Stimulated activated CD4-positive, alpha-beta T cell treated with anti-CD3 and anti-CD28 coated beads, Interleukin-12 subunit alpha, Interleukin-12 subunit beta, amount 100 ng/mL, for 4 hours (primary cell): Measurements from ENCODE around the gene SERPINA3.
"Not testable (repeated sequence)": the region's sequence is repeated elsewhere in the genome, so short reads cannot be mapped to it uniquely, and the experiment has no call there.

Experiments
- DNase-seq: peaks from one replicate; pipeline ENCODE4 v3.0.0-alpha.2; 2020

The SERPINA3 gene

DNA sequence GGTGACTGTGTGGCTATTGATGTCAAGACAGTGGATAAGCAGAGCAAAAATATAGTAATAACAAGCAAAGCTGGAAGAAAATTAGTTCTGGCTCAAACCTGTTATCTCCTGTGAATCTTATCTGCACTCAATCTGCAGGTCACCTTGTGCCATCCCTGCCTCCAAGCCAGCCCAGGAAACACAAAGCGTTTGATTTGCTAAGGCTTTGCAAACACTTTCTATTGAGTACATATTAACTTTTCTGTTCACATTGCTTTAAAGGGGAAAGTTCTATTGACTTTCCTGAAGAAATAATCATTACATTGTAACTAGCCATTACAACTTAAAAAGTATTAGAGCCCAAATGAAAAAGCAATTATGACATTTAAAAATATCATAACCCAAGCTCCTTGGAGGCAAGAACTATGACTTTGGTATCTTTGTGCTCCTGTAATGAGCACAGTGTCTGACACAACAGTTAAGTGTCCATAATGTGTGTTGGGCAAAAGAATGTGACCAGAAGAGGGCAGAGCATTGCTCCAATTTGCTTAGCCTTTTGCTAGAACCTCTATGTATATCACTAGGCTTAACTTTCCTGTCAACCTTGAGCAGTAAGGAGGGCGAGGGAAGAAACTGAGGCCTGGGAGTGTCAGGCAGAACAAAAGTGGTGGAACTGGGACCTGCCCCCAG, 24.7 kb downstream of the SERPINA3 start:
- DNase-seq = no peak

DNA sequence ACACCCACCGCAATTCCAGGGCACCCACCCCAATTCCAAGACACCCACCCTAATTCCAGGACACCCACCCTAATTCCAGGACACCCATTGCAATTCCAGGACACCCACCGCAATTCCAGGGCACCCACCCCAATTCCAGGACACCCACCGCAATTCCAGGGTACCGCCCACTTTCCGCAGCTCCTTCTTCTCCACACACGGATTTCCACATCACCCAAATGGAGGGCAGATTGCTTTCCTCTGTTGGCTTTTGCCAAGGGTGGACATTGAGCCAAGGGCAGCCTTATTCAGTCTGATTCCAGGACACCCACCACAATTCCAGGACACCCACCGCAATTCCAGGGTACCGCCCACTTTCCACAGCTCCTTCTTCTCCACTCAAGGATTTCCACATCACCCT, 25.6 kb downstream of the SERPINA3 start:
- DNase-seq = not testable (repeated sequence)

DNA sequence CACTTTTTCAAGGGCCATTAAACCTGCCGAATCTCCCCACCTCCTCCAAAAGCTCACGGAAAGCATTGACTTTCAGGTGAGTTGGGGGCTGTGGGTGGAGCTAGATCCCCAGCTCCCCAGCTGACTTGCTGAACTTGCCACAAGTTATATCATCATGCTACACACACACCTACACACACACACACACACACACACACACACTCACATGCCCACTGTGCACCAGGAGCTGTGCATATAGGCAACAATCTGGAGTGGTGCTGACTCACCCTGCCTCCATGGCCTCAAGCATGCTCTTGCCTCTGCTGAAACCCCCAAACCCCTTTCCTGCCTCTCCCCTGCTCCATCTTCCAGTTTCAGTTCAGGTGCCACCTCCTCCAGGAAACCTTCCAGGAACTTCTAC, 26.1 kb downstream of the SERPINA3 start:
- DNase-seq = no peak

DNA sequence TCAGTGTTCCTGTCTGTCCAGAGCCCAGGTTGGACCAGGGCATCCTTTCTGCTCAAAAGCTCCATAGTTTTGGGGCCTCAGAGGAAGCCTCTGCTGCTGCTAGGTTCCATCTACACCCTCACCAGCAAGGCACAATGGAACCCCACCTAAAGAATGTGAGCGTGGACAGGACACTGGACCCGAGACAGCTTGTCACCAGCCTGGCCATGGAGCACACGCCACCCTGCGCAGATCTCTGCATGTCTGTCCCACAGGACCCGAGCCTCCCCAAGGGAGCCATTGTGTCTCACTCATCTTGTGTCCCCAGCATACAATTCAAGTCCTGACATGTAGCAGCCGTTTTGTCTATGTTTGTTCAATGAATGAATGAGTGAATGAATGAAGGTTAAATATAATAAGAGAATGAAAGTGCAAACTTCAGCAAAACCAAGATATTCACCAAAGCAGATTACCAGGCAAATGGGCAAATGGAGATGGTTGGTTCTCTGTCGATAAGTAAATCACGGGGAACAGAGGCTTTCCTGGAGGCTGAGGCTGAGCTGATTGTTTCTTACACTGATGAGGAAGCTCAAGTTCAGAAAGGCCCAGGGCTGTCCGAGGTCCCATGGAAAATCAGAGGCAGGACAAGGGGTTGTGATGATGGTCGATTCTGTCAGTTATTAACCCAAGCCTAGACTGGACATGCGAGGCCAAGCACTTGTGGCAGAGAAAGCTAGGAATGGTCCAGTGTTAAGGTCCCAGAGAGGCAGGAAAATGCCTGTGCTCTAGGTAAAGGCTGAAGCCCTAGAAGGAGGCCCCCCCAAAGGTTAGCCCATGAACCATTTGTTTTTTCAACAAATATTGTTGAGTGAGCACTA, 27.0 kb downstream of the SERPINA3 start:
- no peak for DNase-seq

DNA sequence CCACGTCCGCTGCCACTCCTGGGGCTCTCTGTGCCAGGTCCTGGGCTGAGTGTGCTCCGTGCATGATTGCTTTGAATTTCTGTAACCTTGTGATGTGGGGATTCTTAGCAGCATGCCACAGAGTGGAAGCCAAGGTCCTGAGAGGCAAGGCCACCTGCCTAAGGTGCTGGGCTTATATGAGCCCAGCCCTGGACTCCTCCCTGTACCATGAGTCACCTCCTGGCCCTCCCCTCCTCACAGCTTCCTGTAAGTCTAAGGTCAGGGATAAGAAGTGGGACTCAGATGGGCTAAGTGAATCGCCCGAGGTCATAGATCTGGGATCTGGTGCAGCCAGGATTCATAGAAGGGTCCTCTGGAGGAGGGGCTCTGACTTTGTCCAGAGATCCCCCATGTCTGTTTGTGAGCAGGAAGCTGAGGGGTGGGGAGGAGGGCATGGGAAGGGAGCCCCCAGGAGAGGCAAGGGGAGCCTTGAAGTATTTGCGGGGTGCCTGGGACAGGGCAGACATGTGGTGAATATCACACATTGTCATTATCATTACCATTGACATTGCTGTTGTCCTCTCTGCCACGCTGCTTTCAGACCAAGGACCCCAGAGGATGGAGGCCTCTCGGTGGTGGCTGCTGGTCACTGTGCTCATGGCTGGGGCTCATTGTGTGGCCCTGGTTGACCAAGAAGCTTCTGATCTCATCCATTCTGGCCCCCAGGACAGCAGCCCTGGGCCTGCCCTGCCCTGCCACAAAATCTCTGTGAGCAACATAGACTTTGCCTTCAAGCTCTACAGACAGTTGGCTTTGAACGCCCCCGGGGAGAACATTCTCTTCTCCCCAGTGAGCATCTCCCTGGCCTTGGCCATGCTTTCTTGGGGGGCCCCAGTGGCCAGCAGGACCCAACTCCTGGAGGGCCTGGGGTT, 28.8 kb downstream of the SERPINA3 start:
- no peak for DNase-seq

DNA sequence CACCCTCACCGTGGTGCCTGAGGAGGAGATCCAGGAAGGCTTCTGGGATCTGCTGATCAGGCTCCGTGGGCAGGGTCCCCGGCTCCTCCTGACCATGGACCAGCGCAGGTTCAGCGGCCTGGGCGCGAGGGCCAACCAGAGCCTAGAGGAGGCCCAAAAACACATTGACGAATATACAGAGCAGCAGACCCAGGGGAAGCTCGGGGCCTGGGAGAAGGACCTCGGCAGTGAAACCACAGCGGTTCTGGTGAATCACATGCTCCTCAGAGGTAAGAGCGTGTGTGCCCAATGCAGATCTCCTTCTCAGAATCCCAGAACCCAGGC, 29.4 kb downstream of the SERPINA3 start:
- no peak for DNase-seq

DNA sequence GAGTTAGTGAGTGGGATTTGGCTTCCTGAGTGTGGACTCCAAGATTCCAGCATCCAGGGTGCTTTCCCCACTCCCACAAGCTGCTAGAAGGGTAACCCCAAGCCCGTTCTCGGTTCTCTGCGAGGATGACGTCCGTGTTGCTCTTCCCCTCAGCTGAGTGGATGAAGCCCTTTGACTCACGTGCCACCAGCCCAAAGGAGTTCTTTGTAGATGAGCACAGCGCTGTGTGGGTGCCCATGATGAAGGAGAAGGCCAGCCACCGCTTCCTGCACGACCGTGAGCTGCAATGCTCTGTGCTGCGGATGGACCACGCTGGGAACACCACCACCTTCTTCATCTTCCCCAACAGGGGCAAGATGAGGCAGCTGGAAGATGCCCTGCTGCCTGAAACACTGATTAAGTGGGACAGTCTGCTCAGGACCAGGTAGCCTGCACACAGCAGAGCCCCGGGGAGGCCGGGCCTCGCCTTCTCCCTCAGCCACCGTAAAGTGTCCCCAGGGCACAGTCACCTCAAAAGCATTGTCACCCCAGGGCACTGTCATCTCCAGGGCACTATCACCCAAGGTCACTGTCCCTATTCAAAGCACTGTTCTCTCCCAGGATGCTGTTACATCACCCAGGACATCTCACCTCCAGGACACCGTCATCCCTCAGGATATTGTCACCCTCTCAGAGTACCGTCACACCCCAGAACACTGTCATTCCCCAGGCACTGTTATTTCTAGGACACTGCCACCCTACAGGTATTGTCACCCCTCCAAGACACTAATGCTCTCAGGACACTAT, 31.3 kb downstream of the SERPINA3 start:
- no peak for DNase-seq

DNA sequence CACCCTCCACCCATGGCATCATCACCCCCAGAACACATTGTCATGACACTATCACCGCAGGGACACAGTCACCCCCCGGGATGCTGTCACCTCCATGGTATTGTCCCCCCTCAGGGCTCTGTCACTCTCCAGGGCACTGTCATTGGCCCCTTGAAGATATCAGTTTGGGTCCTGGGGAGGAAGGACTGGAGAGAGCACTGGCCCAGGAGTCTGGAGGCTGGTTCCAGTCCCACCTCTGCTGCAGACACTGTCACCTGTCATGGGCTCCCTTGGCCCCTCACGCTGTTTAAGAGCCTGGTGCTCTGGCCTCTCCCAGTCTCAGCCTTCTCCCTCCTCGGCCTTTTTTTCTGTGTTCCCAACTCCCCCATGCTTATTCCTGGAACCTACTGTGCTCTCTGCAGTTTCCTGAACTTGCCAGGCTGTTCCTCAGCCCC, 31.9 kb downstream of the SERPINA3 start:
- DNase-seq = no peak

DNA sequence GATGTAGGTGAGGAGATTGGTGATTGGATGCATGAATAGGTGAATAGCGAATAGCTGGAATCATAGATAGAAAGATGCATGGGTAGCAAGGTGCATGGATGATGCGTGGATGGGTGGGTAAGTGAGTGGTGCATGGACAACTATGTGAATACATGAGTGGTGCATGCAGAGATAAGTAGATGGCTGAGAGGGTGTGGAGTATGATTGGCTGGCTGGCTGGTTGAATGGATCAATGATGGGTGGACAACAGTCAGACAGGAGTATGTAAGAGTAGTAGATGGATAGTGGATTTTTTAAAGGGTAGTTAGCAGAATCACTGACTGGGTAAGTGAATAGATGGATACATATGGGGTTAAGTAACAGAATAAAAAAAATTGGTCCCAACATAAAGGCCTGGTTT, 33.9 kb downstream of the SERPINA3 start:
- DNase-seq = no peak

DNA sequence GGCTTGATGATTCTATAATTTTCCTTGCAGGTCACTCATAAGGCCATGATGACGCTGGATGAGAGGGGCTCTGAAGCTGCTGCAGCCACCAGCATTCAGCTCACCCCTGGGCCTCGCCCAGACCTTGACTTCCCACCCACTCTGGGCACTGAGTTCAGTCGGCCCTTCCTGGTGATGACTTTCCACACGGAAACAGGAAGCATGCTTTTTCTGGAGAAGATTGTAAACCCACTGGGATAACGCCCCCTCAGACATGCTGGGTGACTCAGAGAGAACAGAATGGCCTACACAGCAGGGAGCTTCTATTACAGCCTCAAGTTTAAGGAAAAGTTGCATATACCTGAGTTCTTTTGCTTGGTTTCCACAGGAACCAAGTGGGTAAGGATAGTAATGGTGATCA, 34.3 kb downstream of the SERPINA3 start:
- DNase-seq = no peak

DNA sequence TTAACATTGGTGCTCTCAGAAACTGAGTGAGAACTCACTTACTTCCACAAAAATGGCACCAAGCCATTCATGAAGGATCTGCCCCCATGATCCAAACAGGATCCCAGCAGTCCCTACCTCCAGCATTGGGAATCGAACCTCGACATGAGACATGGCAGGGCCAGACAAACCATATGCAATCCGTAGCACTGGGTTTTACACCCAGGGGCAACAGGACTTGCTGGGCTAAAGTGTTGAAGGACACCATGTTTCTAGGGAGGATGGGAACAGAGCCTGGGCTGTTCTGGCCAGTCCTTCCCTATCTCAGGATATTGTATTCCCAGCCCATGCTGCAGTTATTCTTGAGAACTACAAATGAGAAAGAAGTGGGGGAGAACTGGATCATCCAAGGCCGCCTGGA, 36.6 kb downstream of the SERPINA3 start:
- no peak for DNase-seq

DNA sequence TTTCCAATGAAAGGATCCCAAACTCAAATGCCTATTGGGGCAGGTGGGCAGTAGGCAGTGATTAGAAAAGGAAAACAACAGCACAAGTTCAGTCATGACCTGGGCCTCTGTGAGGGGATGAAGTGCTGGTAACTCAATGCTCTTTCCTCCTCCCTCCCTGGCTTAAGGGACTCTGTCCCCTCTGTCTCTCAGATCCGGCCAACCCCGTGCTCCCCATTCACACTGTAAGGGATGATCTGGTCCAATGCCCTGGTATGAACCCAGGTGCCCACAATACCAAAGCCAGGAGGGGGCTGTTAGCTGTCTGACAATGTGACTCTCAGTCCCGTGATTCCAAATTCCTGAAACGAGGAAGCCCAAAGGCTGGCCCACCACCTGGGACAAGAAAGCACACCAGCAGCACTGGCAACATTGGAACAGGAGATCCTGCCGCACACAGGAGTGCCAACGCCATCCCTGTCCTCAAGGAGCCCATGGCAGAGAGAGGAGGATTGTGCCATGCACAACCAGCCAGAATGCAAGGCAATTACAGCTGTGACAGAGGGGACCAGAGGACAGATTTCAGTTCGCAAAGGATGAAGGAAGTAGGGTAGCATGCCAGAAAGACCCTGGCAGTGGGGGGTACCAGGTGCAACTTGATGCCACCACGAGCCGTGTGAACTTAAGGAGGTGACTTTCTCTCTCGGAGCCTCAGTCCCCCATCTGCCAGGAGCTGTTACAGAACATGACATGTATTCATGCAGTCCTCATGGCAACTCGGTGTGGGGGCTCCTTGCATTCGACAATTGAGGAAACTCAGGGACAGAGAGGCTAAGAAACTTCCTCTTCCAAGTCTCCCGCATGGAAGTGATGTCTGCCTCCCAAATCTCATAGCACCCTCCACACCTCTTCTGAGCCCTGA, 37.6 kb downstream of the SERPINA3 start:
- DNase-seq = no peak

DNA sequence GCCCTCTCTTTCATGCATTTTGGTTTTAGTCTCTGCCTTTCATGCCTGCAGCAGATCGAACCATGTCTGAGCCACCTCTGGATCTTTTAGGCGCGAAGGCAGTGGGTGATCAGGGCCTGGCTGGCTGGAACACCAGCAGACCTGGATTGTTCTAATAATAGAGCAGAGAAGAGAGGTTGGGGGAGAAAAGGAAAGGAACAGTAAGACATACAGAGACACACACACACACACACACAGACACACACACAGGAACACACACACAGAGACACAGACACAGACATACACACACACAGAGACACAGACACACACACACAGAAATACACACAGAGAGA, 38.2 kb downstream of the SERPINA3 start:
- no peak for DNase-seq

DNA sequence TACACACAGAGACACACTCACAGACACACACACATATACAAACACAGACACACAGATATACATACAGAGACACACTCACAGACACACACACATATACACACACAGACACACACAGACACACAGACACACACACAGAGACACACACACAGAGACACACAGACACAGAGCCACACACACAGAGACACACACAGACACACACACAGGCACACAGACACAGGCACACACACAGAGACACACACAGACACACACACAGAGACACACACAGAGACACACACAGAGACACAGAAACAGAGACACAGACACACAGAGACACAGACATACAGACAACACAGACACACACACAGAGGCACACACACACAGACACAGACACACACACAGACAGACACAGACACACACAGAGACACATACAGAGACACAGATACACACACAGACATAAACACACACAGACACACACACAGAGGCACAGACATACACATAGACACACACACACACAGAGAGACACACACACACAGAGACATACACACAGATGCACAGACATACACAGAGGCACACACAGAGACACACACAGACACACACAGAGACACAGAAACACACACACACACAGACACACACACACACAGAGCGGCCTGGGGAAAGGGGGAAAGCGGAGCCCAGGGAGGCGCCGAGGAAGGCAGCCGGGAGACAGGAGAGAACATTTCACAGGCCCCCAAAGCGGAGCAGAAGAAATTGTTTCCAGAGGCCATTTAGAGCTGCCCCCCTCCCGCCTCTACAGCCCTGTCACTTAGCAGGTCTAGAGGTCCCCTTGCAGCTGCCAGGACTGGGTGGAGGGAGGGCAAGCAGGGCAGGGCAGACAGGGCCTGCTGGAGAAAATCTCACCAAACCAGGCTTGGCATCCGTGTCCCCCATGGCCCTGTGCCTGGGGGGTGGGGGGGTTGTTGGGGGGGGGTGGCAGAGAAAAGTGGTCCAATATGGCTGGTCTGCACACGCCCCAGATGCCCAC, 38.9 kb downstream of the SERPINA3 start:
- DNase-seq = no peak

DNA sequence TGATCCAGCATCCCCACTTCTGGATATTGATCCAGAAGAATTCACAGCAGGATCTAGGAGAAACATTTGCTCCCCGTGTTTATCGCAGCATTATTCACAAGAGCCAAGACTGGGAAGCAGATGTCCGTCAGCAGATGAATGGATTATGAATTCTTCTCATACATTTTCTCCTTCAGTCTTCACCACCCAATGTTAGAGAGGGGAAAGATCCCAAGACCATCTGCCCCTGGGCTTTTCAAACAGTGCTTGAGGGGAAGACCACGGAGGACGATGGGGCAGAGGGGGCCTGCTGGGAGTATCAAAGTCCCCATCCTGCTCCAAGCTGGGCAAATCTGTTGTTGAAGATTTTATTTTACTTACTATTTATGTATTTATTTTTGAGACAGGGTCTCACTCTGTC, 41.1 kb downstream of the SERPINA3 start:
- DNase-seq = no peak

DNA sequence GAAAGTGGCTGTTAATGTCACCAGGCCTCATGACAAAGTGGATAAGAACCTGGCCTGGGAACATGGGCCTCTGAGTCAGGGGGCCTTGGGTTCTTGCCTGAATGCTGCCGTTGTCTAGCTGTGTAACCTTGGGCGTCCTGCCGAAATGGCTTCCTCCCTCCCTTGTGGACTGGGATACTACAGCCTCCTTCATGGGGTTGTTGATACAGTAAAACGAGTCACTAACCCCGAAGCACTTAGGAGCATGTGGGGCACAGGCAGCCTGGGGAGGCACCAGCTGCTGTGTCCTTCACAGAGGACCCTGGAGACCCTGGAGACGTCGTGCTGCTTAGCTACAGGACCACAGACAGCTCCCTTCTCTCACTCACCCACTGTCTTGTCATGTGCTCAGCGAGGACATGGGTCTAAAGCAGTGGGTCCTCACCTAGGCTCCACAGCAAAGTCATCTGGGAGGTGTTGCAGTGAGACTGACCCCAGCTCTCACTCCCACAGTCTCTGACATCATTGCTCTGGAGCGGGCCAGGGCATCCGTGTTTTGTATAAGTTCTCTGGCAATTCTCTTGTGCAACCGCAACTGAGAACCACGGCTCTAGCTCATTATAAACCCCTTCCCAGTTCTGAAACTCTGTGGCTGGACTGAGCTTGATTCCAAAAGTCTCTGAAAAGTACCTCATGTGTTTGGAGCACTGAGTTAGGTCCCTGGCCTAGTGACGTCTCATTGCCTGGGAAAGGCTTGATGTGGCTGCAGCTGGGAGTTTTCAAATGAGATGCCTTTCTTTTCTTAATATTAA, 42.1 kb downstream of the SERPINA3 start:
- DNase-seq = no peak

DNA sequence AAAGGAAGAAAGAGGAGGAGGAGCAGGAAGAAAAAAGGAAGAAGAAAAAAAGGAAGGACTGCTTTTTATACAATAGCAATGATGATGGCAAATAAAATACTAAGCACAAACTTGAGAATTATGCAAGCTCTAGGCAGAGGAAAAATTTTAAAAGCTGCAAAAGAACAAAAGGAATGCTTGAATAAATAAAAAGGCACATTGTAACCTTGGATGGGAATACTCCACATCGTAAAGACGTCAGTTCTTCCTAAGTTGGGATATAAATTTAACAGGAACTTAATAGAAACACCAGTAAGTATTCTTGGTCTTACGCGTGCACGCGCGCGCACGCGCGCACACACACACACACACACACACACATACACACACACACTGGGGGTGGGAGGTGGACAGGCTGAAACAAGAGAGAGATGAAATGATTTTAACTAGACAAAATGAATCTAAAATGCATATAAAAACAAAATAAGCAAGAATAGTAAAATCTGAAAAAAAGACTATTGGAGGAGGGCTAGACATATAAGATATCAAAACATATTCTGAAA, 43.0 kb downstream of the SERPINA3 start:
- DNase-seq = no peak

DNA sequence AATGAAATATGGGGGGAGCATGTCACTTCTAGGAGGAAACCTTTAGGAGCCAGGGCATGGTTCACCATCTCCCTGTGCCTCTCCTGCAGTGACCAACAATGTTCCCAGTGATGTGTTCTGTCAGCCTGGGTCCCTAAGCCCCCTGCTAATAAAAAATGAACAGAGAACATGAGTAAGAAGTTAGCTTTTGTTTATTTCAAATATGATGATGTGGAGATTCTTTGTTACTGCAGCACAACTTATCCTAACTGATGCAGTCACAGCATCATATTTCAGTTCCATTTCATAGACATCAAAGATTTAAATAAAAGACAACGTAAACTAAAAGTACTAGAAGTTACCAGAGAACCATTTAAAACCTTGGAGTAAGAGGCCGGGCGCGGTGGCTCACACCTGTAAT, 43.9 kb downstream of the SERPINA3 start:
- DNase-seq = no peak

DNA sequence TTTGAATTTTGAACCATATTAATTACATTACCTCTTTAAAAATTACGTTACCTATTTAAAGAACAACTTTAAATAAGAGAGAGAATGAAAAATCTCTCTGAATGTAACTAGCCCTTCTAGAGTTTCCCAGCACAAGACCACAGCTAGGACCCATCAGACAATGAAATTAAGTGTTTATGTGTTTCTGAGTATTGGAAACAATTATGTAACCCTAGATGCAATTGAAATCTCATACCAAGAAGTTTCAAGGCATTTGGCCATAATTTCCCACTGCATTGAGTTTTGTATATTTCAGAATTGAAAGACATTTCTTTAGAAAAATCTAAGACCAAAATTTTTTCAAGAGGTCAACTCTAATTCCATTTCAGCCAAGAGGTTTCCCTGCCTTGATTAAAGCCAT, 47.1 kb downstream of the SERPINA3 start:
- DNase-seq = no peak
